ENCODE data around the gene C1orf159. TPM values are rescaled to one million over a fixed set of nuclear protein-coding genes. Genes with fewer than 3 reads are reported as not detected.

C1orf159 gene
- total RNA-seq, 1 experiment from 2014 or later = 15.7 TPM

DNA sequence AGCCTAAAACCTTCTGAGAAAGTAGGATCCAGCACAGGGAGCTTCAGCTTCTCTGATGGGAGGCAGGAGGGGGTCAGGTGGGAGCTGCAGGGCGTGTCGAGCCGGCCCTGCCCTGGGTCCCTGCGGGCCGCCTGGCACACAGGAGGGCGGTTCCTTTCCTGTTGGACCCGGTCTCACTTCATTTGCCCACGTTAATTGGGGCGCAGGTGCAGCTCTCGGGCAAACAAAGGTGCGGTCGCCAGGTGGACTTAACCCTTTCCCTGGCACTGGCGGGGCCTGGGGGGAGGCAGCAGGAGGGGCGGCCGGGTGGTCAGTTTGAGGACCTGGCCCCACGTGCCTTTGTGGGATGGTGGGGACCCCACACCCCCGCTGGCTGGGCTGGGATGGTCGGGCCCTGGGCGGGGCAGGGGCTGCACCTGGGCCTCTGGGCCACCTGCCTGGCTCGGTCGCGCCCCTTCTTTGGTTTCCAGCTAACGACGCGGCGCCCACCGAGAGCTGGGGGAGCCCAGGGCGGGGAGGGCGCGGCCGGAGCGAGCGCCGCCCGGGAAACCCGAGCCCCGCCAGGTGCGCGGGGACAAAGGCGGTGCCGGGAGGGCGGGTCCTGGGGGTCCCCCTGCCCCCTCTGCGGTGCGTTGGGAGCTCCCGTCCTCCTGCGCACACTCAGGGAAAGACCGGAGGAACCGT is 20.8 kb upstream of the C1orf159 start:
- H3K9me3 Mint-ChIP-seq (ENCODE audit: unreplicated experiment) = no peaks in the 10 kb centered on the region
- CTCF ChIA-PET = interaction anchor here (1.1 kb wide), 1 partner anchor 14 kb away, joined by 4 read pairs; no protein-coding TSS in a partner anchor
- BruUV-seq (replicated peaks) = no TSS peak
- POLR2A ChIA-PET = interaction anchor here (0.7 kb wide), 1 partner anchor 264 kb away, joined by 3 read pairs; no protein-coding TSS in a partner anchor
- H3K27ac Mint-ChIP-seq (ENCODE audit: low read depth, unreplicated experiment) = no peak overlapping the region
- H3K4me3 Mint-ChIP-seq (ENCODE audit: unreplicated experiment) = no peak overlapping the region
- H3K27me3 Mint-ChIP-seq (ENCODE audit: insufficient read depth, unreplicated experiment) = peaks cover 2% of the 10 kb centered on the region
- H3K36me3 Mint-ChIP-seq (ENCODE audit: insufficient read depth, unreplicated experiment) = no peaks in the 10 kb centered on the region
- intact Hi-C loops (cut with micrococcal nuclease) = no loop called here
- no peaks in the 10 kb centered on the region for H3K4me1 Mint-ChIP-seq (ENCODE audit: insufficient read depth, unreplicated experiment)
- DNase-seq (ENCODE audit: unreplicated experiment) = no peak
- no peak for TF ChIP-seq CTCF (IDR thresholded peaks at IDR 0.05; ENCODE audit: unreplicated experiment)

DNA sequence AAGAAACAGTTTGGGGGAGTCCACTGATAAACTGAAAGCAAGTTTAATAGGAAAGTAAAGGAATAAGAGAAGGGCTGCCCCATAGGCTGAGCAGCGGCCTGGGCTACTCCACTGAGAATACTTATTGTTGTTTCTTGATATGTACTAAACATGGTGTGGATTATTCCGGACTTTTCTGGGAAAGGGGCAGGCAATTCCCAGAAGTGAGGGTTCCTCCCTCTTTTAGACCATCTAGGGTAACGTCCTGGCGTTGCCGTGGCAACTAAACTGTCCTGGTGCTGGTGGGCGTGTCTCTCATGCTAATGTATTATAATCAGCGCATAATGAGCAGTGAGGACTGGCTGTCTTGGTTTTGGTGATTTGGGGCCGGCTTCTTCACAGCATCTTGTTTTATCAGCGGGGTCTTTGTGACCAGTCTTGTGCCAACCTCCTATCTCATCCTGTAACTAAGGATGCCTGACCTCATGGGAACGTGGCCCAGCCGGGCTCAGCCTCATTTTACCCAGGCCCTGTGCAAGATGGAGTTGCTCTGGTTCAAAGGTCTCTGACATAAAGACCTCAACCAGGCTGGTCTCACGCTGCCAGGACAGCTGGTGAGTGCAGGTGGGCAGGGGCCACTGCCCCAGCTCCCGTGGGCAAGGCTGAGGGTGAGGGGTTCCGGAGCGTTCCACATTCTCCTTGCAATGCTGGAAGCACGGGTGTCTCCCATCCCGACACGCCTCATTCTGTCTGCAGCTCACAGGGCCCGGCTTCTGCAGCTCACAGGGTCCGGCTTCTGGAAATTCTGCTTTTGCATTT is 19.6 kb upstream of the C1orf159 start:
- intact Hi-C loops (cut with micrococcal nuclease) = no loop called here
- ChIA-PET CTCF (interaction anchor here (1.1 kb wide), 1 partner anchor 13 kb away, joined by 4 read pairs; no protein-coding TSS in a partner anchor), POLR2A (no interaction called here)
- H3K36me3 Mint-ChIP-seq (ENCODE audit: insufficient read depth, unreplicated experiment) = no peaks in the 10 kb centered on the region
- DNase-seq (ENCODE audit: unreplicated experiment) = no peak
- H3K27ac Mint-ChIP-seq (ENCODE audit: low read depth, unreplicated experiment) = no peak overlapping the region
- H3K9me3 Mint-ChIP-seq (ENCODE audit: unreplicated experiment) = no peaks in the 10 kb centered on the region
- no peaks in the 10 kb centered on the region for H3K4me1 Mint-ChIP-seq (ENCODE audit: insufficient read depth, unreplicated experiment)
- no TSS peak for BruUV-seq (replicated peaks)
- peaks cover 14% of the 10 kb centered on the region for H3K27me3 Mint-ChIP-seq (ENCODE audit: insufficient read depth, unreplicated experiment)
- no peak for TF ChIP-seq CTCF (IDR thresholded peaks at IDR 0.05; ENCODE audit: unreplicated experiment)
- H3K4me3 Mint-ChIP-seq (ENCODE audit: unreplicated experiment) = no peak overlapping the region

- POLR2A ChIA-PET = no interaction called here
- CTCF ChIA-PET = no interaction called here
These were observed 18.5 kb upstream of the C1orf159 start for GRCh38 chr1:1134300-1134970.

More at GRCh38 chr1:1134300-1134970, 18.5 kb upstream of the C1orf159 start:
- Mint-ChIP-seq H3K27me3 (ENCODE audit: insufficient read depth, unreplicated experiment) (peaks cover 15% of the 10 kb centered on the region), H3K9me3 (ENCODE audit: unreplicated experiment) (no peaks in the 10 kb centered on the region), H3K27ac (ENCODE audit: low read depth, unreplicated experiment) (no peak overlapping the region), H3K4me1 (ENCODE audit: insufficient read depth, unreplicated experiment) (no peaks in the 10 kb centered on the region), H3K36me3 (ENCODE audit: insufficient read depth, unreplicated experiment) (no peaks in the 10 kb centered on the region), H3K4me3 (ENCODE audit: unreplicated experiment) (no peak overlapping the region)
- BruUV-seq (replicated peaks) = no TSS peak
- no peak for DNase-seq (ENCODE audit: unreplicated experiment)
- intact Hi-C loops (cut with micrococcal nuclease) = no loop called here
- TF ChIP-seq CTCF (IDR thresholded peaks at IDR 0.05; ENCODE audit: unreplicated experiment) = no peak
